NCI-H187 treated with DMSO at 0.1 percent for 48 hours (cell line): ENCODE data around the gene TPSG1.
A peak's percentile ranks its signal among the peaks of the same experiment; 100 is the strongest.
"Not testable (repeated sequence)": the region's sequence is repeated elsewhere in the genome, so short reads cannot be mapped to it uniquely, and the experiment has no call there.

ENCODE experiments used
- DNase-seq: peaks from one replicate; lab custom pipeline; 2025; lab: John Stamatoyannopoulos, UW

The TPSG1 gene

GRCh38 chr16:1194665-1195392 lies 30.2 kb downstream of the TPSG1 start:
- DNase-seq: no peak

GRCh38 chr16:1193825-1194581 lies 31.1 kb downstream of the TPSG1 start:
- DNase-seq: no peak

DNA sequence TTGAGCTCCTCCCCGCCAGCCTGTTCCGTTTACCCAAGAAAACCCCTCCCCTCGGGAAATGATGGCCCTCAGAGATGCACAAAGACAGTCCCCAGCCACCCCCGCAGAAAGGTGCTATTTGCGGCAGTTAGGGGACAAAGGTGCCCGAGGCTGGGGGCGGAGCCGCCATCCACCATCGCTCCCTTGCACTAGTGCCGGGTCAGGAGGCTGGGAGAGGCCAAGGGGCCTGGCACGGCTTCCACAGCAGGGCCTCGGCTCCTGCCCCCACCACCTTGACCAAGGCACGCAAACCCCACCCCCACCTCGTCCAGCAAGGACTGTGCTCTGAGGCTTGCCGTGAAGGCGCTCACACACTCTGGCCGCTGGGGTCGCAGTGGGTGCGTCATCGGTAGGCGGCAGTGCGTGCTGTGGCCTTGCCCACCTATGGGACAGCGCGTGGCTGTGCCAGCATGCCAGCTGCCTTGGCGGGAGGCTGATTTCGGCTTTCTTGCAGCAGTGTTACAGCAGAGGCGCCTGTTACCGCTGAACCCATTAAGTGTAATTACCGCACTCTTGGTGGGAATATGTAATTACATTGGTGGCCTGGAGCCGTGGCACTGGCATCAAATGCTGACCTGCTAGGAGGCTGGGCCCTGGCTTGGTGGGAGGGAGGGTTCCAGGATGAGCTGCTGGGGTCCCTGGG lies 31.8 kb downstream of the TPSG1 start:
- no peak for DNase-seq

GRCh38 chr16:1192384-1193073 lies 32.5 kb downstream of the TPSG1 start:
- no peak for DNase-seq

- not testable (repeated sequence) for DNase-seq
Observed at GRCh38 chr16:1190789-1191188, 34.3 kb downstream of the TPSG1 start.

DNA sequence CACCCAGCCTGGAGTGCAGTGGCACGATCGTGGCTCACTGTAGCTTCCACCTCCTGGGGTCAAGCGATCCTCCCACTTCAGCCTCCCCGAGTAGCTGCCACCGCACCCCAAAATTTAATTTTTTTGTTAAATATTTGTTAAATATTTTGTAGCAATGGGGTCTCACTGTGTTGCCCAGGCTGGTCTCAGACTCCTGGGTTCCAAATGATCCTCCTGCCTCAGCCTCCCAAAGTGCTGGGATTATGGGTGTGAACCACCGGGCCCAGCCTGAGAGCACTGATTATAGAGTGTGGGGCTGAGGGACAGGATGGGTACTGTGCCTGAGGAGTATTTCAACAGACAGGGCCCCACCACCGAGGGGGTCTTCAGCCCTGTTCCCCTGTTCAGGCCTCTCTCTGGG lies 35.6 kb downstream of the TPSG1 start:
- no peak for DNase-seq

DNA sequence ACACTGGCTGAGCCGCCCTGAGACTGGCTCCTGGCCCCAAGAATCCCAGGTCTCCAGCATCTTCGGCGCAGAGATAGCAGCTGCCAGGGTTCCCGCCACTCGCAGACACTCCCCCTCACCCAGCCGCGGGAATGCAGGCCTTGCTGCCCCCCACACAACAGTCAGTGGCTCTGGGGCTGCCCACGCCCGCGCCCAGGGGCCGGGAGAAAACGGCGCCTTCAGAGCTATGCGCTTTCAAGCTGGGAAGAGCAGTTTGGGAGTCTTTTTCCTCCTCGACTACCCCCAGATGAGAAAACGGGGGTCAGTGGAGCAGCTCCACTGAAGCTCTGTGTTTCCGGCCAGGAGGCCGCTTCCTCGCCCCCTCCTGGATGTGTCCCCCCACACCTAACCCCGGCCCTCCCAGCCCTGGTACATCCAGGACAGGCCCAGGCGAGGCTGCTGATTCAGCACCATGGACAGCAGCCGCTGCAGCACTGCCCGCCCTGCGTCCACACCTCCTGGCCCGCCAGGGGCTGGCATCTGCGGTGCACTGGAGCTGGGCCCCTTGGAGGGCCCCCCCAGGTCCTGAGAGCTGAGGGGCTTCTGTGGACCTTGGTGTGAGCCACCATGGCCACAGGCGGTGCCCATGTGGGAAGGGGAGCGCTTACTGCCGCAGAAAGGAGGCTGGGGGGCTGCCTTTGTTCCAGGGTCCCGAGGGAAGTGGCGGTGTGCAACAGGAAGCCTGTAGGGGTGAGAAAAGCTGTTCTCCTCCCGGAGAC lies 36.5 kb downstream of the TPSG1 start:
- DNase-seq: no peak

GRCh38 chr16:1185460-1186207 lies 39.4 kb downstream of the TPSG1 start:
- DNase-seq: not testable (repeated sequence)

GRCh38 chr16:1184980-1185379 lies 40.1 kb downstream of the TPSG1 start:
- DNase-seq: no peak

DNA sequence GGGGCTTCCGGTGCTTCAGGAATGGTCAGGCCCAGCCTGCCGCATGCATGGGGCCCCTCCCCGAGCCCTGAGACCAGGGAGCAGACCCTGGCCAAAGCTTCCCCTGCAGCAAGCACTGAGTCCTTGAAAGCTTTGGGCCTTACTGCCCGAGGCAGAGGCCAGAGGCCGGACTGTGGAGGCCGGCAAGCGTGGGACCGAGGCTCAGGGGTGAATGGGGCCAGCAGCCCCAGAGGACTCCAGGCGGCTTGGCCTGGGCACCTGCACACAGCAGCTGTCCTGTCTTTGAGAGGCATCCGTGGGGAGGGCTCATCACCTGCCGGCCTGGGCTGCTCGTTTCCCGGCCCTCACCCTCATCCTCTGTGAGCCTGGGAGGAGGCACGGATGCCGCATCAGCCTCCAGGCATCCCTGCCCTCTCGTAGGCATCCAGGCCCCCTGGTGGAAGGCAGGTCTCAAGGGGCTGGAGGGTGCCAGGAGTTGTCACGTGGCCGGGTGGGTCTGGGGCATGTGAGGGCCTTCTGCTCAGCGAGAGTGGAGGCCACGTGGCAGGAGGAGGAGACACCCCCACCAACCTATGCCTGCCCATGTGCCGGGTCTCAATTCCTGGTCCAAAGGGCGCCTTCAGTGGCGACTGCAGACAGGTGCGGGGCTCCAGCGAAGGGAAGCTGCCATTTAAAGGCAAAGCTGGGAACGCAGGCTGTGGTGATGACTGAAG lies 40.8 kb downstream of the TPSG1 start:
- no peak for DNase-seq

DNA sequence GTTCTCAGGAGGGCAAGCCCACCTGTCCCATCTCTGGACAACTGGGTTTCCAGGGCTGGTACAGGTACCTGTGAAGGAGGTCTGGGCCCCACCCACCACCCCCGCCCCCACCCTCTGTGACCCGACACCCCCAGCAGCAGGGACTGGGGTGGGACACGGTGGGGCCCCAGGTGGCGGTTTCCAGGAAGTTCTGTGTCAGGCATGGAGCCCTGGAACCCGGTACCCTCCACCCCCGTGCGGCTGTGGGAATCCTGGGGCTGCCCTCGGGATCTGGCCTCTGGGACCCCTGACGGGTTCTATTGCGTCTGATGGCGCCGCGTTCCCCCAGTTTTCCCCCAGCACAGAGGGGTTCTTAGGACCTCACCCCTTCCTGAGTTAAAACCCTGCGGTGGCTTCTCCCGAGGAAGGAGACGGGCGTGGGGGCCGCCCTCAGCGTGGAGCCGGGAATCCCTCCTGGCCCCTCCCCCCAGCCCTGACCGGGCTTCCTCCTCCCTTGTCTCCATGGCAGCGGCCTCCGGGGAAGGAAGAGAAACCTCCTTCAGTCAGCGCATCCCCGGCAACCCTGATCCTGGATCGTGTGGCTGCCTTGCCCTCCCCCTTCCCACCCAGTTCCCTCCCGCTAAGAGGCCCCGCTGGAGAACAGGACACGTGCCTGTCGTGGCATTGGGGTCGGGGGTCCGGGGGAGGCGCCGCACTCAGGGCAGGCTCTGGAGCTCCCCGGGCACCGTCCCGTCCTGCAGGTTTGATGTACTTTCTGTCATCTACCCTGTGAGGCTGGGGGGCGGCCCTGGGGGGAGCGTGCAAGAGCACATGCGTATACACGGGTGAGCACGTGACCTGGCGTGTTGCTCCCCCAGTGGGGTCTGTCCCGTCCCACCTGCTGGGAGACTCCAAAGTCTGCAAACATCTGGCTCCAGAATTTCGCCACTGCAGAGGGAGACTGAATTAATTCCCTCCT lies 41.8 kb downstream of the TPSG1 start:
- peak; percentile 58 for DNase-seq

DNA sequence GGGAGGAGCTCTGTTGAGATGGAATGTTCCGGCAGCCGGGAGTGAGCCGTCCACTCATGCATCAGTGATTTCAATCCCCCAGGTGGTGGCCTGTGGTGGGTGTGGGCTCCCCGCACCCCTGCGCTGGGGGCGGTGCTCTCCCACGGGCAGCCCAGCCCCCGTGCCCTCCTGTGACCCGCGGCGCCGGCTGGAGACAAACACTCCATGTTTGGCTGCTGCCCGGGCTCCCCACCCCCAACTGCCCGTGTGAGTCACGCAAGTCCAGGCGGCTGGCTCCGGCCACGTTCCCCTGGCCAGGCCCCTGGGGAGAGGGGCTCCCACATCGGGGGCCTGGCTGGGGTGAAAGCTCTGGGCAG lies 42.8 kb downstream of the TPSG1 start:
- no peak for DNase-seq

DNA sequence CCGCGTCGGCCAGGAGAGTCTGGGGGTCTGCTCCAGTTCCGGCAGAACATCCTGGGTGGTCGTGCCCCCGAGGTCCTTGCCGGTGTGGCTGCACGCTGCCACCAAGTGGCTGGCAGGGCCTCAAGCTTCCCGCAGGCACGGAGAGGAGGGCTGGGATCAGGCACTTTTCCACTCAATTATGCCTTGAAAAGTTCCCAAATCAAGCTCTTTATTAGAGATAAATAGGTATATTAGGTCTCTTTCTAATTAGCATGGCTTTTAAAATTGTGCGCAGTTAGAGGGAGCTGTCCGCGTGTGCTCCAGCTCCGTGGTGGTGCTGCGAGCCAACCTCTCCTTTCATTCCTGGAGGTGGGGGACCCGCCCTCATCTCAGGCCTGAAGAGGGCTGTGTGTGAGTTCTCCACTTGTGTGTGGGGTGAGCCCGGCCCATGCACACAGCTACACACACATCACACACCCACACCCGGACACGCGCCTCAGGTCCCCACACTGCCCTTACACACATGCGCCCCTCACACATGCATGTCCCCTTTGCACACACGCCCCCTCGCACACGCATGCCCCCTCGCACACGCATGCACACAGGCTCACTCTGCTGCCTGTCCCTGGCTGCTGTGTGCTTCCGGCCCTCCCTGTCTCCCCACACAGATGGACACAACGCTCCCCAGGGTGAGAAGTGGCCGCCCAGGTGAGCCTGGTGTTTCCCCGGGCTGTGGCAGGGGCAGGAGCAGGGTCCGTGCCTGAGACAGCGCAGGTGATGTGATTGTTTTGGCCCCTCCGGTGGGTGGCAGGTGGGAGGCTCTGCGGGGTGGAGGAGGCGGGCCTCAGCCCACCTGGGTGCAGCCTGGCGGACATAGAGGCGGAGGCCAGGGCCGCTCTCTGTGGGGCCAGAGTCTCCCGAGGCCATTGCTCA lies 43.4 kb downstream of the TPSG1 start:
- no peak for DNase-seq

GRCh38 chr16:1180549-1181403 lies 44.3 kb downstream of the TPSG1 start:
- DNase-seq: no peak

GRCh38 chr16:1178295-1178910 lies 46.7 kb downstream of the TPSG1 start:
- DNase-seq: no peak

- no peak for DNase-seq
Observed at GRCh38 chr16:1177750-1178149, 47.3 kb downstream of the TPSG1 start.

GRCh38 chr16:1177053-1177452 lies 48.0 kb downstream of the TPSG1 start:
- DNase-seq: no peak
